IMR-90 (cell line): Measurements from ENCODE around the gene IFT57. TPM values are rescaled to one million over a fixed set of nuclear protein-coding genes. Genes with fewer than 3 reads are reported as not detected.

Source experiments
- ATAC-seq: fragments of 200-7000 bp; cut with Tn5 transposase; 2 replicates; pipeline ENCODE4 v1.9.1; 2020; ENCODE audit warnings: low read depth, mild to moderate bottlenecking, moderate library complexity
- BruUV-seq: library from RNA; stranded (reverse); fragments of 400-500 nt; replicated peaks from 2 replicates; lab custom pipeline; 2021; lab: Mats Ljungman, UMichigan
- CTCF ChIA-PET: fragments of 300-600 bp; formaldehyde crosslinking; extraction: SDS; loops from one replicate; lab custom pipeline; 2021; ENCODE audit warnings: antibody characterized with exemption; lab: Yijun Ruan, JAX
- POLR2A ChIA-PET: fragments of 300-600 bp; sonication (Branson Sonifier 250); formaldehyde crosslinking; loops from one replicate; lab custom pipeline; 2022; ENCODE audit warnings: antibody characterized with exemption; ENCODE audit not compliant: unreplicated experiment; lab: Charles Lee
- DNase-seq: peaks from one replicate; pipeline ENCODE4 v3.0.0; 2013
- H2AFZ ChIP-seq: replicated peaks from 2 replicates; pipeline ENCODE3; 2013; ENCODE audit warnings: low read length, mild to moderate bottlenecking; ENCODE audit not compliant: poor library complexity
- H2AK5ac ChIP-seq: 2 replicates; pipeline ENCODE4 v1.6.1; 2013; ENCODE audit warnings: low read depth, low read length, inconsistent platforms
- H2AK9ac ChIP-seq: replicated peaks from 2 replicates; pipeline ENCODE3; 2013; ENCODE audit warnings: mild to moderate bottlenecking, low read depth, low read length, moderate library complexity; ENCODE audit not compliant: poor library complexity
- H2BK120ac ChIP-seq: 2 replicates; pipeline ENCODE4 v1.6.1; 2013; ENCODE audit warnings: low read depth, low read length, inconsistent platforms
- H2BK15ac ChIP-seq: 3 replicates; pipeline ENCODE4 v1.6.1; 2013; ENCODE audit warnings: low read depth, low read length, inconsistent platforms
- H2BK20ac ChIP-seq: 2 replicates; pipeline ENCODE4 v1.6.1; 2013; ENCODE audit warnings: low read depth, mild to moderate bottlenecking, inconsistent platforms, low read length, moderate library complexity
- H2BK5ac ChIP-seq: 2 replicates; pipeline ENCODE4 v1.6.1; 2013; ENCODE audit warnings: mild to moderate bottlenecking, low read depth, low read length, inconsistent platforms; ENCODE audit not compliant: poor library complexity, severe bottlenecking
- H3K14ac ChIP-seq: replicated peaks from 2 replicates; pipeline ENCODE4 v1.6.1; 2013; ENCODE audit warnings: low read depth, low read length, inconsistent platforms
- H3K18ac ChIP-seq: 2 replicates; pipeline ENCODE4 v1.6.1; 2013; ENCODE audit warnings: low read depth, low read length, control low read depth
- H3K23ac ChIP-seq: 2 replicates; pipeline ENCODE4 v1.6.1; 2013; ENCODE audit warnings: low read depth, low read length, inconsistent platforms
- H3K27ac ChIP-seq: 2 replicates; pipeline ENCODE4 v1.5.1; 2013; ENCODE audit warnings: mild to moderate bottlenecking, control low read depth, low read length; ENCODE audit not compliant: insufficient read depth
- H3K27me3 ChIP-seq: 2 replicates; pipeline ENCODE4 v1.6.1; 2013; ENCODE audit warnings: low read length; ENCODE audit not compliant: control insufficient read depth, insufficient read depth
- H3K36me3 ChIP-seq: 2 replicates; pipeline ENCODE4 v1.6.1; 2013; ENCODE audit warnings: low read length, mixed read lengths; ENCODE audit not compliant: control insufficient read depth, insufficient read depth
- H3K4ac ChIP-seq: 2 replicates; pipeline ENCODE4 v1.6.1; 2013; ENCODE audit warnings: low read depth, low read length, inconsistent platforms
- H3K4me1 ChIP-seq: 2 replicates; pipeline ENCODE4 v1.6.1; 2013; ENCODE audit warnings: low read length, mixed read lengths; ENCODE audit not compliant: control insufficient read depth, insufficient read depth
- H3K4me2 ChIP-seq: 2 replicates; pipeline ENCODE4 v1.6.1; 2013; ENCODE audit warnings: low read depth, mild to moderate bottlenecking, control low read depth, low read length, moderate library complexity
- H3K4me3 ChIP-seq: 2 replicates; pipeline ENCODE4 v1.5.1; 2013; ENCODE audit warnings: low read depth, mild to moderate bottlenecking, control low read depth, low read length, moderate library complexity; ENCODE audit not compliant: insufficient read depth
- H3K56ac ChIP-seq: 2 replicates; pipeline ENCODE4 v1.6.1; 2013; ENCODE audit warnings: low read length, inconsistent platforms; ENCODE audit not compliant: insufficient read depth; ENCODE audit errors: extremely low read depth
- H3K79me1 ChIP-seq, 2 experiments: 2 replicates each; pipeline ENCODE4 v1.6.1; 2013; ENCODE audit warnings: low read length in 2 of 2, inconsistent platforms in 1 of 2, low read depth in 1 of 2
- H3K9ac ChIP-seq: 2 replicates; pipeline ENCODE4 v1.6.1; 2013; ENCODE audit warnings: low read depth, low read length, control low read depth
- H3K9me1 ChIP-seq: 2 replicates; pipeline ENCODE4 v1.6.1; 2013; ENCODE audit warnings: low read length, inconsistent platforms; ENCODE audit not compliant: insufficient read depth
- H3K9me3 ChIP-seq: 2 replicates; pipeline ENCODE4 v1.6.1; 2013; ENCODE audit warnings: low read length; ENCODE audit not compliant: control insufficient read depth, insufficient read depth
- H4K20me1 ChIP-seq: 2 replicates; pipeline ENCODE4 v1.6.1; 2013; ENCODE audit warnings: low read length, inconsistent platforms; ENCODE audit not compliant: insufficient read depth
- H4K5ac ChIP-seq: 2 replicates; pipeline ENCODE4 v1.6.1; 2013; ENCODE audit warnings: mild to moderate bottlenecking, low read depth, low read length, control low read depth
- H4K8ac ChIP-seq, 2 experiments: 2 replicates each; pipeline ENCODE4 v1.6.1; 2013; ENCODE audit warnings: low read depth in 2 of 2, low read length in 2 of 2, control low read depth in 1 of 2, inconsistent platforms in 1 of 2
- H4K91ac ChIP-seq: 2 replicates; pipeline ENCODE4 v1.6.1; 2013; ENCODE audit warnings: low read depth, low read length, inconsistent platforms; ENCODE audit not compliant: insufficient read depth
- CHD1 ChIP-seq: IDR thresholded peaks from 2 replicates; pipeline ENCODE4 v1.6.1; 2012; ENCODE audit warnings: low read depth, low read length, improper control_type of control experiment
- POLR2A ChIP-seq: IDR thresholded peaks from 2 replicates; pipeline ENCODE4 v1.6.1; 2012; ENCODE audit warnings: mild to moderate bottlenecking, low read depth, low read length
- RAD21 ChIP-seq: IDR thresholded peaks from 2 replicates; pipeline ENCODE4 v1.6.1; 2012; ENCODE audit warnings: low read length, improper control_type of control experiment
- WGBS, 2 experiments: methylation state at CpG; one replicate each; pipeline versions ENCODE4 v1.1.5 to v1.1.7; 2013; ENCODE audit warnings: missing lambda C conversion rate in 2 of 2; ENCODE audit not compliant: insufficient read length in 1 of 2; ENCODE audit errors: extremely low coverage in 2 of 2; 5-methylcytosine and 5-hydroxymethylcytosine counted together
- dilution Hi-C: fragments of 300-500 bp; cut with HindIII; formaldehyde crosslinking; loops from one replicate; pipeline ENCODE4 v1.14.3; 2018; ENCODE audit warnings: low sequenced_read_pairs; ENCODE audit not compliant: unreplicated experiment
- in situ Hi-C: fragments of 300-500 bp; cut with MboI; formaldehyde crosslinking; loops from 3 replicates; pipeline ENCODE4 v1.14.3; 2019; ENCODE audit warnings: low sequenced_read_pairs, inconsistent platforms, mixed read lengths
- intact Hi-C: fragments of 100-400 bp; cut with micrococcal nuclease; formaldehyde crosslinking; loops from 2 replicates; pipeline ENCODE4 v1.10.0; 2022
- polyA plus RNA-seq, 3 experiments: library from polyadenylated mRNA; depleted of rRNA; stranded (reverse); fragments of >200 nt; gene quantifications; 2 replicates each; pipeline ENCODE4 v1.2.3, GENCODE V29; 2012; ENCODE audit warnings: low replicate concordance in 1 of 3
- total RNA-seq: library from RNA; depleted of rRNA; stranded (reverse); fragments of >200 nt; gene quantifications from 2 replicates; pipeline ENCODE4 v1.2.3, GENCODE V29; 2012

The IFT57 gene
- total and polyA plus RNA-seq, 2 of the 4 experiments (the other 2 are of a cell fraction), result 30.0 to 35.3 TPM

GRCh38 chr3:108185536-108185935 is 36.7 kb downstream of the IFT57 start:
- TF ChIP-seq CHD1, result no peak
- TF ChIP-seq POLR2A, result no peak
- no peak for TF ChIP-seq RAD21
- no peaks in the 10 kb centered on the region; a peak in 1 of 4 replicates for H3K79me1 ChIP-seq
- ATAC-seq (no peak), DNase-seq (no peak)
- no peak overlapping the region for H2AK9ac ChIP-seq
- H2AFZ ChIP-seq, result no peak overlapping the region
- H3K14ac ChIP-seq, result no peak overlapping the region
- no peak overlapping the region for H3K56ac ChIP-seq
- H4K8ac ChIP-seq, result no peak overlapping the region
- intact Hi-C loops, result no loop called here
- H2AK5ac ChIP-seq, result no peak overlapping the region
- H2BK15ac ChIP-seq, result no peak overlapping the region
- peaks cover 4% of the 10 kb centered on the region; the same call in 1 of the 2 replicates for H3K9me3 ChIP-seq
- H3K18ac ChIP-seq, result no peak overlapping the region
- H3K4me1 ChIP-seq, result peaks cover 4% of the 10 kb centered on the region
- H2BK5ac ChIP-seq, result no peak overlapping the region
- H3K4me2 ChIP-seq, result no peak overlapping the region
- no CpG with 5 or more reads among the region's 6 CpGs for WGBS, 2 experiments
- no peak overlapping the region for H3K9ac ChIP-seq
- H4K5ac ChIP-seq, result no peak overlapping the region
- no peak overlapping the region for H2BK120ac ChIP-seq
- dilution Hi-C loops, result no loop called here
- H4K20me1 ChIP-seq, result no peaks in the 10 kb centered on the region
- no peaks in the 10 kb centered on the region for H3K27me3 ChIP-seq
- no peak overlapping the region for H3K4me3 ChIP-seq
- H3K9me1 ChIP-seq, result peaks cover 3% of the 10 kb centered on the region; the same call in 1 of the 2 replicates
- CTCF ChIA-PET, result no interaction called here
- no TSS peak for BruUV-seq
- no peak overlapping the region for H3K4ac ChIP-seq
- H4K91ac ChIP-seq, result no peak overlapping the region
- H3K27ac ChIP-seq, result no peak overlapping the region
- in situ Hi-C loops, result no loop called here
- POLR2A ChIA-PET, result no interaction called here
- no peak overlapping the region for H2BK20ac ChIP-seq
- no peak overlapping the region for H3K23ac ChIP-seq
- H3K36me3 ChIP-seq, result peaks cover 3% of the 10 kb centered on the region; the same call in 1 of the 2 replicates
